ENCODE measurements around the gene EPHA8. TPM values are rescaled to one million over a fixed set of nuclear protein-coding genes. Genes with fewer than 3 reads are reported as not detected.

Gene EPHA8
- total and polyA plus RNA-seq, 2 of the 4 experiments (the other 2 are of a cell fraction) = not detected

DNA sequence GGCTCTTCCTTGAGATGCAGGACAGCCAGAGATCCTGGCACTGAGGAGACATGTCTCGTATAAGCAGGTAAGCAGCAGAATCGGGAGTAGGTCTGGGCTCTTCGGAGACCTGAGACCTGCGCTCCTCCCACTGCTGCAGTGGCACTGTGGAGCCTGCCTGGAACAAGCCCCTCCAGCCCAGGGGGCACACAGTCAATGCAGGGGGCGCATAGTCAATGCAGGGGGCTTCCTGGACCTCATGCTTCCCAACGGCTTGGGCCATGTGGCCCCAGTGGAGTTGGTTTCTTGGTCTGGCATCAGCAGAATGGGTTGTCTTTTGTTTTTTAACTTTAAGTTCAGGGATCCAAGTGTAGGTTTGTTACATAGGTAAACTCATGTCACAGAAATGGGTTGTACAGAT is 27.9 kb upstream of the EPHA8 start:
- H4K91ac ChIP-seq (ENCODE audit: insufficient read depth, low read depth, low read length) = no peak overlapping the region
- no peak overlapping the region for H2AK5ac ChIP-seq (ENCODE audit: low read depth, low read length)
- H3K36me3 ChIP-seq (ENCODE audit: control insufficient read depth, insufficient read depth, low read length) = 0 out of 2 replicates have a peak, but pooled peaks cover 1% of the 10 kb centered on the region
- ATAC-seq (ENCODE audit: low read depth) (no peak), DNase-seq (no peak)
- H3K14ac ChIP-seq (replicated peaks; ENCODE audit: low read depth, low read length) = no peak overlapping the region
- no peak overlapping the region for H2BK15ac ChIP-seq (ENCODE audit: low read depth, low read length)
- H3K4ac ChIP-seq (ENCODE audit: low read depth, low read length) = no peak overlapping the region
- no peak overlapping the region for H4K8ac ChIP-seq (ENCODE audit: low read depth in 2 of 2, low read length in 2 of 2)
- no TSS peak for BruUV-seq (replicated peaks)
- H4K20me1 ChIP-seq (ENCODE audit: insufficient read depth, low read length) = no peaks in the 10 kb centered on the region
- intact Hi-C loops (cut with micrococcal nuclease) (no loop called here), in situ Hi-C loops (cut with MboI; ENCODE audit: low sequenced_read_pairs) (no loop called here), dilution Hi-C loops (cut with HindIII; ENCODE audit: low sequenced_read_pairs, unreplicated experiment) (no loop called here)
- no peak overlapping the region for H3K27ac ChIP-seq (ENCODE audit: insufficient read depth, low read length)
- H2AFZ ChIP-seq (replicated peaks; ENCODE audit: low read length, poor library complexity) = no peak overlapping the region
- H2BK120ac ChIP-seq (ENCODE audit: low read depth, low read length) = no peak overlapping the region
- no peaks in the 10 kb centered on the region; the same call in 1 of the 2 replicates for H3K27me3 ChIP-seq (ENCODE audit: control insufficient read depth, insufficient read depth, low read length)
- H3K4me3 ChIP-seq (ENCODE audit: insufficient read depth, low read depth, low read length) = no peak overlapping the region
- no peaks in the 10 kb centered on the region for H3K4me1 ChIP-seq (ENCODE audit: control insufficient read depth, insufficient read depth, low read length)
- H3K9me1 ChIP-seq (ENCODE audit: insufficient read depth, low read length) = no peaks in the 10 kb centered on the region; the same call in 1 of the 2 replicates
- H2AK9ac ChIP-seq (replicated peaks; ENCODE audit: low read depth, low read length, poor library complexity) = no peak overlapping the region
- no CpG with 5 or more reads among the region's 6 CpGs for WGBS, 2 experiments (ENCODE audit: extremely low coverage in 2 of 2, insufficient read length in 1 of 2)
- POLR2A ChIA-PET (ENCODE audit: unreplicated experiment) = no interaction called here
- H3K23ac ChIP-seq (ENCODE audit: low read depth, low read length) = no peak overlapping the region
- H2BK5ac ChIP-seq (ENCODE audit: low read depth, low read length, poor library complexity, severe bottlenecking) = no peak overlapping the region
- no peaks in the 10 kb centered on the region for H3K9me3 ChIP-seq (ENCODE audit: control insufficient read depth, insufficient read depth, low read length)
- CTCF ChIA-PET = no interaction called here
- no peak overlapping the region for H2BK20ac ChIP-seq (ENCODE audit: low read depth, low read length)
- H3K4me2 ChIP-seq (ENCODE audit: low read depth, low read length) = no peak overlapping the region
- H3K56ac ChIP-seq (ENCODE audit: extremely low read depth, insufficient read depth, low read length) = no peak overlapping the region
- no peak overlapping the region for H3K9ac ChIP-seq (ENCODE audit: low read depth, low read length)
- TF ChIP-seq RFX5 (IDR thresholded peaks at IDR 0.05; ENCODE audit: low read depth, low read length) = no peak
- TF ChIP-seq BHLHE40 (IDR thresholded peaks at IDR 0.05; ENCODE audit: low read depth, low read length) = no peak
- TF ChIP-seq MXI1 (IDR thresholded peaks at IDR 0.05; ENCODE audit: borderline replicate concordance, low read depth, low read length) = no peak
- TF ChIP-seq RAD21 (IDR thresholded peaks at IDR 0.05; ENCODE audit: low read length) = no peak
- no peak for TF ChIP-seq SMC3 (IDR thresholded peaks at IDR 0.05; ENCODE audit: low read depth, low read length)
- TF ChIP-seq MAFK (IDR thresholded peaks at IDR 0.05; ENCODE audit: low read depth, low read length) = no peak
- TF ChIP-seq USF2 (IDR thresholded peaks at IDR 0.05; ENCODE audit: low read depth, low read length) = no peak
- TF ChIP-seq CHD1 (IDR thresholded peaks at IDR 0.05; ENCODE audit: low read depth, low read length) = no peak
- no peak for TF ChIP-seq FOS (IDR thresholded peaks at IDR 0.05; ENCODE audit: low read depth, low read length)
- TF ChIP-seq RCOR1 (IDR thresholded peaks at IDR 0.05; ENCODE audit: insufficient replicate concordance, low read length) = no peak
- TF ChIP-seq POLR2A (IDR thresholded peaks at IDR 0.05; ENCODE audit: low read depth, low read length) = no peak
- H3K18ac ChIP-seq (ENCODE audit: low read depth, low read length) = no peak overlapping the region
- H3K79me1 ChIP-seq (ENCODE audit: low read depth in 1 of 2, low read length in 2 of 2) = no peaks in the 10 kb centered on the region
- H4K5ac ChIP-seq (ENCODE audit: low read depth, low read length) = no peak overlapping the region
